NCI-H2107 treated with DMSO at 0.1 percent for 48 hours (cell line): ENCODE data around the gene USH1C.

Experiments
- DNase-seq: peaks from one replicate; lab custom pipeline; 2025; ENCODE audit not compliant: unreplicated experiment; lab: John Stamatoyannopoulos, UW

Gene USH1C

GRCh38 chr11:17544181-17544622 is at the start of gene USH1C:
USH1C (minus strand) TSS chr11:17544416; CDS start chr11:17544307, 109 bp downstream.
- no peak for DNase-seq

- DNase-seq, result no peak
Observed at GRCh38 chr11:17593466-17594245, 49.4 kb upstream of the USH1C start.

GRCh38 chr11:17591293-17591692 is 47.1 kb upstream of the USH1C start:
- no peak for DNase-seq

GRCh38 chr11:17590463-17590862 is 46.2 kb upstream of the USH1C start:
- DNase-seq, result no peak

- DNase-seq, result no peak
Observed at GRCh38 chr11:17588721-17589120, 44.5 kb upstream of the USH1C start.

- no peak for DNase-seq
Observed at GRCh38 chr11:17588166-17588565, 44.0 kb upstream of the USH1C start.

- DNase-seq, result no peak
Observed at GRCh38 chr11:17585911-17586695, 41.9 kb upstream of the USH1C start.

GRCh38 chr11:17581732-17582053 is 37.5 kb upstream of the USH1C start:
- DNase-seq, result no peak

- DNase-seq, result no peak
Observed at GRCh38 chr11:17581036-17581731, 37.0 kb upstream of the USH1C start.

- DNase-seq, result no peak
Observed at GRCh38 chr11:17580271-17580670, 36.1 kb upstream of the USH1C start.

GRCh38 chr11:17579451-17579850 is 35.2 kb upstream of the USH1C start:
- no peak for DNase-seq

GRCh38 chr11:17578958-17579357 is 34.7 kb upstream of the USH1C start:
- DNase-seq, result no peak

GRCh38 chr11:17578296-17578695 is 34.1 kb upstream of the USH1C start:
- DNase-seq, result no peak

- no peak for DNase-seq
Observed at GRCh38 chr11:17575431-17576425, 31.5 kb upstream of the USH1C start.

- no peak for DNase-seq
Observed at GRCh38 chr11:17574141-17575091, 30.2 kb upstream of the USH1C start.

- DNase-seq, result no peak
Observed at GRCh38 chr11:17573526-17573925, 29.3 kb upstream of the USH1C start.

GRCh38 chr11:17572791-17573460 is 28.7 kb upstream of the USH1C start:
- DNase-seq, result no peak

- no peak for DNase-seq
Observed at GRCh38 chr11:17572359-17572690, 28.1 kb upstream of the USH1C start.
